GM12878 (cell line): ENCODE results near the gene EMP1. TPM values are rescaled to one million over a fixed set of nuclear protein-coding genes. Genes with fewer than 3 reads are reported as not detected.

Experiments used
- ATAC-seq: fragments of 200-7000 bp; cut with Tn5 transposase; 3 replicates; pipeline ENCODE4 v1.9.1; 2020; ENCODE audit warnings: mild to moderate bottlenecking, moderate library complexity
- BruUV-seq: library from RNA; stranded (reverse); fragments of 400-500 nt; replicated peaks from 2 replicates; lab custom pipeline; 2021; lab: Mats Ljungman, UMichigan
- CTCF ChIA-PET: fragments of 300-600 bp; sonication (Branson Sonifier 250); formaldehyde crosslinking; extraction: SDS; loops from one replicate; lab custom pipeline; 2021; ENCODE audit warnings: inconsistent platforms; lab: Yijun Ruan, JAX
- POLR2A ChIA-PET: fragments of 350-600 bp; formaldehyde crosslinking; extraction: SDS; loops from one replicate; lab custom pipeline; 2021; ENCODE audit warnings: inconsistent platforms; lab: Charles Lee
- RAD21 ChIA-PET: fragments of 300-600 bp; sonication (Branson Sonifier 250); formaldehyde crosslinking; loops from one replicate; lab custom pipeline; 2023; ENCODE audit warnings: antibody characterized with exemption; ENCODE audit not compliant: unreplicated experiment; lab: Charles Lee
- SMC1A ChIA-PET: fragments of 300-600 bp; sonication (Branson Sonifier 250); formaldehyde crosslinking; loops from one replicate; lab custom pipeline; 2023; ENCODE audit not compliant: unreplicated experiment, uncharacterized antibody; lab: Charles Lee
- DNase-seq: peaks from one replicate; pipeline ENCODE4 v3.0.0-alpha.2; 2011; ENCODE audit warnings: low read depth, low spot score
- FAIRE-seq: peaks from 3 replicates; lab custom pipeline; 2011; peaks lifted over from hg19 to GRCh38; lab: Jason Lieb, UNC
- H2AFZ ChIP-seq: 2 replicates; pipeline ENCODE4 v1.6.0; 2011; ENCODE audit warnings: low read depth, low read length, control low read depth; ENCODE audit not compliant: control insufficient read depth
- H3K27ac ChIP-seq: 2 replicates; pipeline ENCODE4 v1.5.1; 2011; ENCODE audit warnings: control low read depth; ENCODE audit not compliant: control insufficient read depth, insufficient read depth
- H3K27me3 ChIP-seq, 2 experiments: replicated peaks in 1 of 2; 2 replicates each; pipeline versions ENCODE4 v1.6.0 to v1.6.1; 2011; ENCODE audit warnings: low read length in 1 of 2; ENCODE audit not compliant: control insufficient read depth in 2 of 2, insufficient read depth in 2 of 2
- H3K36me3 ChIP-seq, 2 experiments: 2 replicates each; pipeline ENCODE4 v1.5.1; 2011; ENCODE audit warnings: low read length in 1 of 2; ENCODE audit not compliant: control insufficient read depth in 2 of 2, insufficient read depth in 2 of 2
- H3K4me1 ChIP-seq: 2 replicates; pipeline ENCODE4 v1.6.1; 2011; ENCODE audit warnings: mild to moderate bottlenecking, low read length, moderate library complexity, mixed read lengths; ENCODE audit not compliant: control insufficient read depth, insufficient read depth
- H3K4me2 ChIP-seq: 2 replicates; pipeline ENCODE4 v1.6.0; 2011; ENCODE audit warnings: control low read depth; ENCODE audit not compliant: control insufficient read depth, insufficient read depth
- H3K4me3 ChIP-seq: fragments of 200-600 bp; sonication (generic); 2 replicates; pipeline ENCODE4 v1.5.1; 2016
- H3K79me2 ChIP-seq: 2 replicates; pipeline ENCODE4 v1.6.0; 2011; ENCODE audit warnings: low read length; ENCODE audit not compliant: control insufficient read depth, insufficient read depth
- H3K9ac ChIP-seq: 2 replicates; pipeline ENCODE4 v1.8.0; 2011; ENCODE audit warnings: low read length, control low read depth, mixed read lengths; ENCODE audit not compliant: control insufficient read depth, insufficient read depth
- H3K9me3 ChIP-seq: replicated peaks from 3 replicates; pipeline ENCODE4 v1.5.1; 2011; ENCODE audit warnings: mild to moderate bottlenecking, low read length; ENCODE audit not compliant: control insufficient read depth, insufficient read depth
- H4K20me1 ChIP-seq: 2 replicates; pipeline ENCODE4 v1.6.0; 2011; ENCODE audit not compliant: control insufficient read depth, insufficient read depth
- BRCA1 ChIP-seq: IDR thresholded peaks from 2 replicates; pipeline ENCODE4 v1.6.1; 2011; ENCODE audit warnings: low read depth, low read length, improper control_type of control experiment
- CHD2 ChIP-seq: IDR thresholded peaks from 2 replicates; pipeline ENCODE4 v1.6.1; 2011; ENCODE audit warnings: low read depth, low read length, improper control_type of control experiment, borderline replicate concordance
- NFYA ChIP-seq: IDR thresholded peaks from 2 replicates; pipeline ENCODE4 v1.6.1; 2011; ENCODE audit warnings: low read depth, mild to moderate bottlenecking, low read length, improper control_type of control experiment, borderline replicate concordance
- POLR2A ChIP-seq: IDR thresholded peaks from 2 replicates; pipeline ENCODE4 v1.6.1; 2011; ENCODE audit warnings: low read depth, mild to moderate bottlenecking, low read length
- RFX5 ChIP-seq: IDR thresholded peaks from 2 replicates; pipeline ENCODE4 v1.6.1; 2011; ENCODE audit warnings: low read depth, low read length, improper control_type of control experiment
- SREBF2 ChIP-seq: IDR thresholded peaks from 2 replicates; pipeline ENCODE4 v1.6.1; 2012; ENCODE audit warnings: mild to moderate bottlenecking, low read length
- WGBS: methylation state at CpG from one replicate; pipeline ENCODE4 v1.1.6; 2016; ENCODE audit warnings: low lambda C conversion rate; ENCODE audit not compliant: insufficient replicate concordance, insufficient coverage; ENCODE audit errors: missing lambda C conversion rate; 5-methylcytosine and 5-hydroxymethylcytosine counted together
- in situ Hi-C: fragments of 300-500 bp; cut with MboI; formaldehyde crosslinking; loops from 9 replicates; pipeline ENCODE4 v1.14.3; 2018; ENCODE audit warnings: mixed read lengths
- intact Hi-C: fragments of 100-400 bp; cut with micrococcal nuclease; formaldehyde crosslinking; loops from one replicate; pipeline ENCODE4 v1.14.2; 2022; ENCODE audit not compliant: unreplicated experiment
- polyA plus RNA-seq, 11 experiments: library from polyadenylated mRNA; depleted of rRNA in 4 of 11; unstranded in 6 of 11; stranded (reverse) in 5 of 11; fragments of >200 nt; fragmentation: Nextera tagmentation in 4 of 11; fragmentation: Illumina TruSeq in 1 of 11; extraction: Ambion mirVana in 4 of 11; extraction: Trizol in 1 of 11; gene quantifications; 1 replicate in 1 of 11; 2 replicates in 10 of 11; pipeline versions ENCODE4 v1.2.1 to v1.2.3, GENCODE V29; 2011 to 2016; ENCODE audit warnings: inconsistent platforms in 2 of 11, missing spikeins in 2 of 11, low read depth in 1 of 11
- total RNA-seq, 4 experiments: library from RNA; depleted of rRNA in 3 of 4; stranded (reverse); fragments of >200 nt in 3 of 4; fragmentation: Illumina TruSeq in 1 of 4; extraction: Trizol in 1 of 4; gene quantifications; 2 replicates each; pipeline versions ENCODE4 v1.2.1 to v1.2.3, GENCODE V29; 2013 to 2021
- TF ChIP-seq, protein P1 (sequence below): fragments of 450-650 bp; IDR thresholded peaks from 2 replicates; pipeline ENCODE4 v1.6.1; 2017; ENCODE audit warnings: mild to moderate bottlenecking, low read depth, inconsistent platforms; ENCODE audit not compliant: poor library complexity, severe bottlenecking
- TF ChIP-seq, protein P2 (sequence below): IDR thresholded peaks from 2 replicates; pipeline ENCODE4 v1.6.1; 2012; ENCODE audit warnings: low read length, inconsistent platforms
- TF ChIP-seq, protein P3 (sequence below): fragments of 450-650 bp; IDR thresholded peaks from 2 replicates; pipeline ENCODE4 v1.6.1; 2018; ENCODE audit warnings: mild to moderate bottlenecking, low read depth, moderate library complexity; ENCODE audit not compliant: partially characterized antibody
- TF ChIP-seq, protein P4 (sequence below): fragments of 450-650 bp; IDR thresholded peaks from 2 replicates; pipeline ENCODE4 v1.6.1; 2017; ENCODE audit warnings: antibody characterized with exemption, mild to moderate bottlenecking, moderate library complexity
- TF ChIP-seq, protein P5 (sequence below): fragments of 450-650 bp; formaldehyde crosslinking; IDR thresholded peaks from 2 replicates; pipeline ENCODE4 v1.5.0; 2022; ENCODE audit warnings: mild to moderate bottlenecking, missing genetic modification characterization

The EMP1 gene
- total and polyA plus RNA-seq, 10 of the 15 experiments (the other 5 are each of a cell fraction or from before 2014, with no cell fraction given): 0.09 to 0.90 (median 0.25) TPM; not detected in 1

DNA sequence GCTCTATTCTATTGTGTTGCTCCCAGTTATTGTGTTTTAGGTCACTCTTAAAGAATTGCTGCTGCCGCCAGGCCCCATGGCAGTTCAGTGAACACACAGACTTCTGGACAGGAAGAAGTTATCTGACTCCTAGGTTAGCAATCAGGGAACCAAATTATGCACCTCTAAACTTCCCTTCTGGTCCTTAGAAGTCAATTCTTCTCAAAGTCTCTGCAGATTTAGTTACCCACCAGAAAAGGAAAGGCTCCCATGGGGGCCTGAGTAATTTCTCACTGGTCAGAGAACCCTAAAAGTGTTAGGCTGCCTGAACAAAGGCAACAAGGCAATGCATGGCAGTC lies 10.0 kb downstream of the EMP1 start:
- Histone ChIP-seq H3K4me2 (no peak overlapping the region), H4K20me1 (no peaks in the 10 kb centered on the region), H3K79me2 (no peaks in the 10 kb centered on the region), H3K36me3 (no peaks in the 10 kb centered on the region), H3K4me3 (no peak overlapping the region), H3K9me3 (no peaks in the 10 kb centered on the region), H3K27me3 (peaks cover 0 to 5% of the 10 kb centered on the region in 2 experiments; a peak in 3 of 4 replicates), H2AFZ (no peak overlapping the region), H3K9ac (no peak overlapping the region), H3K27ac (no peak overlapping the region), H3K4me1 (no peaks in the 10 kb centered on the region)
- ATAC-seq (no peak), DNase-seq (no peak), FAIRE-seq (no peak)
- BruUV-seq: no TSS peak
- WGBS: 0% methylated on average over 1 of the region's 1 CpG
- ChIA-PET CTCF (interaction anchor here (0.7 to 1.6 kb wide), 2 partner anchors 183 to 370 kb away, joined by 3 to 4 read pairs; no protein-coding TSS in a partner anchor), POLR2A (no interaction called here), RAD21 (no interaction called here), SMC1A (interaction anchor here (1.3 to 1.6 kb wide), 2 partner anchors 290 to 417 kb away, joined by 3 to 5 read pairs; no protein-coding TSS in a partner anchor)
- intact Hi-C loops: loop anchor here (10.0 kb wide), 1 partner anchor 222 kb away; no protein-coding TSS in a partner anchor
- in situ Hi-C loops: loop anchor here (5.0 kb wide), 1 partner anchor 414 kb away; no protein-coding TSS in a partner anchor
- TF ChIP-seq, protein P1, sequence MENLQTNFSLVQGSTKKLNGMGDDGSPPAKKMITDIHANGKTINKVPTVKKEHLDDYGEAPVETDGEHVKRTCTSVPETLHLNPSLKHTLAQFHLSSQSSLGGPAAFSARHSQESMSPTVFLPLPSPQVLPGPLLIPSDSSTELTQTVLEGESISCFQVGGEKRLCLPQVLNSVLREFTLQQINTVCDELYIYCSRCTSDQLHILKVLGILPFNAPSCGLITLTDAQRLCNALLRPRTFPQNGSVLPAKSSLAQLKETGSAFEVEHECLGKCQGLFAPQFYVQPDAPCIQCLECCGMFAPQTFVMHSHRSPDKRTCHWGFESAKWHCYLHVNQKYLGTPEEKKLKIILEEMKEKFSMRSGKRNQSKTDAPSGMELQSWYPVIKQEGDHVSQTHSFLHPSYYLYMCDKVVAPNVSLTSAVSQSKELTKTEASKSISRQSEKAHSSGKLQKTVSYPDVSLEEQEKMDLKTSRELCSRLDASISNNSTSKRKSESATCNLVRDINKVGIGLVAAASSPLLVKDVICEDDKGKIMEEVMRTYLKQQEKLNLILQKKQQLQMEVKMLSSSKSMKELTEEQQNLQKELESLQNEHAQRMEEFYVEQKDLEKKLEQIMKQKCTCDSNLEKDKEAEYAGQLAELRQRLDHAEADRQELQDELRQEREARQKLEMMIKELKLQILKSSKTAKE: no peak
- TF ChIP-seq, protein P2, sequence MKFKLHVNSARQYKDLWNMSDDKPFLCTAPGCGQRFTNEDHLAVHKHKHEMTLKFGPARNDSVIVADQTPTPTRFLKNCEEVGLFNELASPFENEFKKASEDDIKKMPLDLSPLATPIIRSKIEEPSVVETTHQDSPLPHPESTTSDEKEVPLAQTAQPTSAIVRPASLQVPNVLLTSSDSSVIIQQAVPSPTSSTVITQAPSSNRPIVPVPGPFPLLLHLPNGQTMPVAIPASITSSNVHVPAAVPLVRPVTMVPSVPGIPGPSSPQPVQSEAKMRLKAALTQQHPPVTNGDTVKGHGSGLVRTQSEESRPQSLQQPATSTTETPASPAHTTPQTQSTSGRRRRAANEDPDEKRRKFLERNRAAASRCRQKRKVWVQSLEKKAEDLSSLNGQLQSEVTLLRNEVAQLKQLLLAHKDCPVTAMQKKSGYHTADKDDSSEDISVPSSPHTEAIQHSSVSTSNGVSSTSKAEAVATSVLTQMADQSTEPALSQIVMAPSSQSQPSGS: no peak
- TF ChIP-seq, protein P3, sequence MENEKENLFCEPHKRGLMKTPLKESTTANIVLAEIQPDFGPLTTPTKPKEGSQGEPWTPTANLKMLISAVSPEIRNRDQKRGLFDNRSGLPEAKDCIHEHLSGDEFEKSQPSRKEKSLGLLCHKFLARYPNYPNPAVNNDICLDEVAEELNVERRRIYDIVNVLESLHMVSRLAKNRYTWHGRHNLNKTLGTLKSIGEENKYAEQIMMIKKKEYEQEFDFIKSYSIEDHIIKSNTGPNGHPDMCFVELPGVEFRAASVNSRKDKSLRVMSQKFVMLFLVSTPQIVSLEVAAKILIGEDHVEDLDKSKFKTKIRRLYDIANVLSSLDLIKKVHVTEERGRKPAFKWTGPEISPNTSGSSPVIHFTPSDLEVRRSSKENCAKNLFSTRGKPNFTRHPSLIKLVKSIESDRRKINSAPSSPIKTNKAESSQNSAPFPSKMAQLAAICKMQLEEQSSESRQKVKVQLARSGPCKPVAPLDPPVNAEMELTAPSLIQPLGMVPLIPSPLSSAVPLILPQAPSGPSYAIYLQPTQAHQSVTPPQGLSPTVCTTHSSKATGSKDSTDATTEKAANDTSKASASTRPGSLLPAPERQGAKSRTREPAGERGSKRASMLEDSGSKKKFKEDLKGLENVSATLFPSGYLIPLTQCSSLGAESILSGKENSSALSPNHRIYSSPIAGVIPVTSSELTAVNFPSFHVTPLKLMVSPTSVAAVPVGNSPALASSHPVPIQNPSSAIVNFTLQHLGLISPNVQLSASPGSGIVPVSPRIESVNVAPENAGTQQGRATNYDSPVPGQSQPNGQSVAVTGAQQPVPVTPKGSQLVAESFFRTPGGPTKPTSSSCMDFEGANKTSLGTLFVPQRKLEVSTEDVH: no peak
- TF ChIP-seq CHD2: no peak
- TF ChIP-seq NFYA: no peak
- no peak for TF ChIP-seq POLR2A
- no peak for TF ChIP-seq SREBF2
- TF ChIP-seq RFX5: no peak
- TF ChIP-seq, protein P4, sequence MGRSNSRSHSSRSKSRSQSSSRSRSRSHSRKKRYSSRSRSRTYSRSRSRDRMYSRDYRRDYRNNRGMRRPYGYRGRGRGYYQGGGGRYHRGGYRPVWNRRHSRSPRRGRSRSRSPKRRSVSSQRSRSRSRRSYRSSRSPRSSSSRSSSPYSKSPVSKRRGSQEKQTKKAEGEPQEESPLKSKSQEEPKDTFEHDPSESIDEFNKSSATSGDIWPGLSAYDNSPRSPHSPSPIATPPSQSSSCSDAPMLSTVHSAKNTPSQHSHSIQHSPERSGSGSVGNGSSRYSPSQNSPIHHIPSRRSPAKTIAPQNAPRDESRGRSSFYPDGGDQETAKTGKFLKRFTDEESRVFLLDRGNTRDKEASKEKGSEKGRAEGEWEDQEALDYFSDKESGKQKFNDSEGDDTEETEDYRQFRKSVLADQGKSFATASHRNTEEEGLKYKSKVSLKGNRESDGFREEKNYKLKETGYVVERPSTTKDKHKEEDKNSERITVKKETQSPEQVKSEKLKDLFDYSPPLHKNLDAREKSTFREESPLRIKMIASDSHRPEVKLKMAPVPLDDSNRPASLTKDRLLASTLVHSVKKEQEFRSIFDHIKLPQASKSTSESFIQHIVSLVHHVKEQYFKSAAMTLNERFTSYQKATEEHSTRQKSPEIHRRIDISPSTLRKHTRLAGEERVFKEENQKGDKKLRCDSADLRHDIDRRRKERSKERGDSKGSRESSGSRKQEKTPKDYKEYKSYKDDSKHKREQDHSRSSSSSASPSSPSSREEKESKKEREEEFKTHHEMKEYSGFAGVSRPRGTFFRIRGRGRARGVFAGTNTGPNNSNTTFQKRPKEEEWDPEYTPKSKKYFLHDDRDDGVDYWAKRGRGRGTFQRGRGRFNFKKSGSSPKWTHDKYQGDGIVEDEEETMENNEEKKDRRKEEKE: no peak
- no peak for TF ChIP-seq BRCA1
- TF ChIP-seq, protein P5, sequence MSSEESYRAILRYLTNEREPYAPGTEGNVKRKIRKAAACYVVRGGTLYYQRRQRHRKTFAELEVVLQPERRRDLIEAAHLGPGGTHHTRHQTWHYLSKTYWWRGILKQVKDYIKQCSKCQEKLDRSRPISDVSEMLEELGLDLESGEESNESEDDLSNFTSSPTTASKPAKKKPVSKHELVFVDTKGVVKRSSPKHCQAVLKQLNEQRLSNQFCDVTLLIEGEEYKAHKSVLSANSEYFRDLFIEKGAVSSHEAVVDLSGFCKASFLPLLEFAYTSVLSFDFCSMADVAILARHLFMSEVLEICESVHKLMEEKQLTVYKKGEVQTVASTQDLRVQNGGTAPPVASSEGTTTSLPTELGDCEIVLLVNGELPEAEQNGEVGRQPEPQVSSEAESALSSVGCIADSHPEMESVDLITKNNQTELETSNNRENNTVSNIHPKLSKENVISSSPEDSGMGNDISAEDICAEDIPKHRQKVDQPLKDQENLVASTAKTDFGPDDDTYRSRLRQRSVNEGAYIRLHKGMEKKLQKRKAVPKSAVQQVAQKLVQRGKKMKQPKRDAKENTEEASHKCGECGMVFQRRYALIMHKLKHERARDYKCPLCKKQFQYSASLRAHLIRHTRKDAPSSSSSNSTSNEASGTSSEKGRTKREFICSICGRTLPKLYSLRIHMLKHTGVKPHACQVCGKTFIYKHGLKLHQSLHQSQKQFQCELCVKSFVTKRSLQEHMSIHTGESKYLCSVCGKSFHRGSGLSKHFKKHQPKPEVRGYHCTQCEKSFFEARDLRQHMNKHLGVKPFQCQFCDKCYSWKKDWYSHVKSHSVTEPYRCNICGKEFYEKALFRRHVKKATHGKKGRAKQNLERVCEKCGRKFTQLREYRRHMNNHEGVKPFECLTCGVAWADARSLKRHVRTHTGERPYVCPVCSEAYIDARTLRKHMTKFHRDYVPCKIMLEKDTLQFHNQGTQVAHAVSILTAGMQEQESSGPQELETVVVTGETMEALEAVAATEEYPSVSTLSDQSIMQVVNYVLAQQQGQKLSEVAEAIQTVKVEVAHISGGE: no peak
